GM21390 (cell line): ENCODE results near the gene OR9Q1.

ENCODE experiments used
- ATAC-seq: cut with Tn5 transposase; IDR thresholded peaks from one replicate; pipeline ENCODE4 v1.9.1; 2021; ENCODE audit not compliant: unreplicated experiment

The OR9Q1 gene

DNA sequence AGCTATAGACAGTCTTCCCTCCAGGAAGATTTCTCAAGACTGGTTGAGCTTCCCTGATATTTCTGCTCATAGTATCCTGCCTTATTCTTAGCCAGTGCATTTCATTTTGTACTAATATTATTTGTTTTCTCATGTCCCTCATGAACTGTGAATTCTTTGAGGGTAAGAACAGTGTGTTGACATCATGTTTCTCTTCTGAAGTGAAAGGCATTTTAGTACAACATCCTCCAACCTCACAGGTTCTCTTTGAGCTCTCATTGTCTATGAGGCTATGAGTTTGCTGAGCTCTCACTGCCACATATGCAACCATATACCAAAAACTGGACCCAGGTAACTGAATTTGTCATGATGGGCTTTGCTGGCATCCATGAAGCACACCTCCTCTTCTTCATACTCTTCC, 7.0 kb downstream of the OR9Q1 start, which contains the start of gene OR6Q1:
OR6Q1 (plus strand) TSS at position 301 of the 400 bp plus-strand sequence; CDS start at position 301, 0 bp downstream.
- no peak for ATAC-seq

GRCh38 chr11:58034471-58034870, 10.8 kb downstream of the OR9Q1 start:
- no peak for ATAC-seq

GRCh38 chr11:58039589-58039988, 15.9 kb downstream of the OR9Q1 start:
- no peak for ATAC-seq

GRCh38 chr11:58043379-58043778, 19.7 kb downstream of the OR9Q1 start:
- no peak for ATAC-seq

- ATAC-seq: no peak
Observed at GRCh38 chr11:58046231-58046630, 22.6 kb downstream of the OR9Q1 start.

DNA sequence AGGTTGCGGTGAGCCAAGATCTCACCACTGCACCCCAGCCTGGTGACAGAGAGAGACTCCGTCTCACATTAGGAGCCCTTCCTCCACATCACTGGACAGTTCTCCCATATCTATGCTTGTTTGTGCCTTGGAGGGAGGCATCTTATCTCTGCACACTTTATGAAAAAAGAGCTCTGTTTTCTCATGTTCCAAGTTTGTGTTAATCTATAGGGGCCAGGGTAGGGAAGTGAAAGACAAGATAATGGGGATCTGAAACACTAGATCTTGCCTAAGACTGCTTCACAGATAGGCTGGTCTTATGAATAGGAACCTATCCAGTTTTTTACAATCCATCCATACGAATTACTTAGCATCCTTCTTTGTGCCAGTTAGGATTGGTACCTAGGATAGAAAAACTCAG, 24.1 kb downstream of the OR9Q1 start:
- no peak for ATAC-seq

GRCh38 chr11:58055806-58056401, 32.2 kb downstream of the OR9Q1 start:
- ATAC-seq: no peak

GRCh38 chr11:58057481-58057880, 33.8 kb downstream of the OR9Q1 start:
- ATAC-seq: no peak

- ATAC-seq: no peak
Observed at GRCh38 chr11:58058276-58059006, 34.8 kb downstream of the OR9Q1 start.

DNA sequence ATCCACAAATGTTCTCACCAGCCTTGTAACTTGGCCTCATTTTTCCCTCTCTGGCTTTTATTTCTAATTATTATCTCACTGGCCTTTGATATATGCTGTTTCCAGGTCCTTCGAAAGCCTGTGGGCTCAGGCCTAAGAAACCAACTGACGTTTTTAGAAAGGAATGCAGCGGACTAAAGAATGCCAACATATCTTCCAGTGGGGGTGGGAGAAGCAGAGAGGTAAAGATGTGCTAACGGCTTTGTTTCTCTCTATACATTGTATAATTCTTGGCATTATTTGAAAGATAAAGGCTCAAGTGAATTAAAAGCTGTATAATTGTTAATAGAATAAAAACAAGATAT, 35.3 kb downstream of the OR9Q1 start:
- ATAC-seq: no peak

- ATAC-seq: no peak
Observed at GRCh38 chr11:58060535-58060934, 36.9 kb downstream of the OR9Q1 start.

DNA sequence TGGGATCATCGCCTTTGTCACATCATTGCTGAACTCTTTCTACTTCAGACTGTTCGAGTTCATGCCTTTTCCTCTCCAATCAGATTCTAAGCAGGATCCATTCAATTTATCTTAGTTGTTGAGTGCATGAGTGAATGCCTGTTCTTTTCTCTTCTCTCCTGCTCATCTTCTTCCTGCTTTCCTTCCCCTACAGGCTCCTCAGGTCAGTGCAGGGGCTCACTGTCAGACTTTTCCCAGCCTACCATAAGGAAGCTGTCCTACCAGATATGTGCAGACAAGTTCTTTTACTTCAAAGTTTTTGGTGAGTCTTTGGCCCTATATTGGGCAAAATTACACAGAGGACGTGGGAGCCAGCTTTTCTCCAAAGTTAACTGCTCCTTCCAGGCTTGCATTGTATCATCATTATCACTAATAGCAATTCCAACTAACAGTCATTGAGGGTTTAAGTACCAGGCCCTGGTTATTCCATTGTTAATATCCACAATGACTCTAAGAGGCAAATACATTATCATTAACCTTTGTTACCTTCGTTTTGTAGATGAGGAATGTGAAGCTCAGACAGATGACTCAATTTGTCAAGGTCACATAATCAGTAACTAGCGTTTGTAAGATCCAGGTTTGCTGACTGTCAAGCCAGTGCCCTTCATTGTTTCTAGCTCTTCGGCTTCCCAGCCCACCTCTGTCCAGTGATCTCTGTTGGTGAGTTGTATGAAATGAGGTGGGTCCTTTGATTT, 37.4 kb downstream of the OR9Q1 start:
- ATAC-seq: no peak

- no peak for ATAC-seq
Observed at GRCh38 chr11:58061813-58062212, 38.1 kb downstream of the OR9Q1 start.

GRCh38 chr11:58067685-58068084, 44.0 kb downstream of the OR9Q1 start:
- no peak for ATAC-seq

DNA sequence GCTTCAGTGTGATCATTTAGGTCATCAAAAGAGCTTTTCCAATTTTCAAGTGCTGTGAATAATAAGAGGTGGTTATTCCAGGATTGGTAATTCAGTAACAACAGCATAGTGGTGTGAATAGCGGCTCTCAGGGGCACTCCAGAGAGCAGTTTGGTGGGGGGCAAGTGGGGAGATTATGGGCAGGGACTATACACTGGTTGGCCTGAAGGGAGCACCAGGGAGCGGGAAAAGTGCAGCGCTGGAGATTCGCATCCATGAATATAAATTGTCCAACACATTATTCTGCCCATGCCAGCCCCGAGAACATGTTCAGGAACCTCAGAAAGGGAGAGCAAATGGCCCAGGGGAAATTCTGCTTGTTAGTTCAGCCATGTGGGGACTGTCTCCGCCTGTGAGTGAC, 45.0 kb downstream of the OR9Q1 start:
- no peak for ATAC-seq

DNA sequence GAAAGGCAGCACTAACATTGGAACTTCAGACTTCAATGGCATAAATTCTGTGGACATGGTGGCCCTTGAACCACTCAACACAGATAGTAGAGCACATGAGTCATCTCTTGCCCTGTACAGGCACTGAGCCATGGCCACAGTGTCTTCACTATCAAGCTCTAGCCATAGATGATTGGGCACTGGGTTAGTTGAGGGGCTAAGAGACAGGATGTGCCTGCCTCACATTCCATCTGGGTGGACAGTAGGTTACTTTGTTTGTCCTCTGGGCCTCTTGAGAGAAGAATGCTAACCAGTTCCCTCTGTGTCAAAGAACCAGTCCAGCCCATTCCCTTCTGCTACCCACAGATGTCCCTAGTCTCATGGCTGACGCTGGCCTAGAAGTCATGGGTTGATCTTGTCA, 46.9 kb downstream of the OR9Q1 start:
- ATAC-seq: no peak

GRCh38 chr11:58075781-58076180, 52.1 kb downstream of the OR9Q1 start:
- no peak for ATAC-seq

GRCh38 chr11:58086528-58086927, 62.8 kb downstream of the OR9Q1 start:
- ATAC-seq: no peak

- ATAC-seq: no peak
Observed at GRCh38 chr11:58097437-58097836, 73.8 kb downstream of the OR9Q1 start.

DNA sequence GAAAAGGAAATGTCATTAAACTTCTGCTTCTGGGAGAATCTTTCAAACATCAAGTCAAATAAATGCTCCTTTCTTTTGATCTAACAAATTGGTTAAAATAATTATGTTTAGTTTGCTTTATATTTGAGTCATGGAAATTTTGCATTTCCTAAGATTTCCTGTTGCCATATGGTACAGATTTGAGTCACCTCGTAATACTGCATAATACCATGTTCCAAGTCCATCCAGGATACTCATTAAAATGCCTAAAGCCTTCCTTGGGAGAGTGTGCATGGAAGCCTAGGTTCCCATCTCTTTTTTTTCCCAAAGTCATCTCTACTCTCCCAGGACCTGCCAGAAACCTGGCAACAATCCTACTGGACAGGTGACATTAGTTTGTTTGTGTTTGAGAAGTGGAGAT, 97.4 kb downstream of the OR9Q1 start:
- ATAC-seq: no peak

- no peak for ATAC-seq
Observed at GRCh38 chr11:58125469-58125868, 101.8 kb downstream of the OR9Q1 start, which contains the start of gene OR9I1. Gene OR9I1 (minus strand): TSS chr11:58125530. CDS start chr11:58119444, 6,086 bp downstream.

- ATAC-seq: no peak
Observed at GRCh38 chr11:58127350-58127749, 103.7 kb downstream of the OR9Q1 start.
